ENCODE measurements around the gene AQP6.
A peak's percentile ranks its signal among the peaks of the same experiment; 100 is the strongest.

Gene AQP6

DNA sequence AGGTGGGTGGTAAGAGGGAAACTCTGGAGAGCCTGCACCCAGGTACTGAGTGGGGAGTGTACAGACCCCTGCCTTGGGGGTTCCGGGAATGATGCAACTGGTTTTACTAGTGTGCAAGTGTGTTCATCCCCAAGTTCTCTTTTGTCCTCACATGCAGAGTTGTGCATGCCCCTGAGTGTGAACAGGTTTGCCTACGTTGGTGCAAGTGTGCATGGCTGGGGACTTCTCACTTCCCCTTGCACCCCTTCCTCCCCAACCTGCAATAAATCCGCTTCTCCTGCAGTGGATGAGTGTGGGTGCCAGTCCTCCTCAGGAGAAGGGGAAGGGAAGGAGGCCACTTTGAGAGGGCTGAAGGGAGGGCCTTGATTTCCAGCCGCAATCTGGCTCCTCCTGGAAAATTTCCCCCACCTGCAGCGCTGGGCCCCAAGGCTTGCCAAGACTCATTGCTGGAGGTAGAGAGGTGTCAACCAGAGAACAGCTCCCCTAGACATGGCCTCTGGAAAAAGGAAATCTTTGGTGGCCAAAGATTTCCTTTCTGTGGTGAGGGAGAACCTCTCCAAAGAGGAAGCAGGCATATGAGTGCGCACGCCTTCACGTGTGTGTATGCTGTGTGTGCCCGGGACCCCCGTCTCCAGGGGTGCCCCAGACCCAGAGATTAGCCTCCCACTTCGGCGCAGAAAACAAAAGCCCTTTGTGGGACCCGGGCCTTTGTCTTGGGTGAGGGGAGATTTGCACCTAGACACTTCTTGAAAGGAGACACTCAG is 16.7 kb upstream of the AQP6 start:
- DNase-seq (ENCODE audit: low read depth): no peak

DNA sequence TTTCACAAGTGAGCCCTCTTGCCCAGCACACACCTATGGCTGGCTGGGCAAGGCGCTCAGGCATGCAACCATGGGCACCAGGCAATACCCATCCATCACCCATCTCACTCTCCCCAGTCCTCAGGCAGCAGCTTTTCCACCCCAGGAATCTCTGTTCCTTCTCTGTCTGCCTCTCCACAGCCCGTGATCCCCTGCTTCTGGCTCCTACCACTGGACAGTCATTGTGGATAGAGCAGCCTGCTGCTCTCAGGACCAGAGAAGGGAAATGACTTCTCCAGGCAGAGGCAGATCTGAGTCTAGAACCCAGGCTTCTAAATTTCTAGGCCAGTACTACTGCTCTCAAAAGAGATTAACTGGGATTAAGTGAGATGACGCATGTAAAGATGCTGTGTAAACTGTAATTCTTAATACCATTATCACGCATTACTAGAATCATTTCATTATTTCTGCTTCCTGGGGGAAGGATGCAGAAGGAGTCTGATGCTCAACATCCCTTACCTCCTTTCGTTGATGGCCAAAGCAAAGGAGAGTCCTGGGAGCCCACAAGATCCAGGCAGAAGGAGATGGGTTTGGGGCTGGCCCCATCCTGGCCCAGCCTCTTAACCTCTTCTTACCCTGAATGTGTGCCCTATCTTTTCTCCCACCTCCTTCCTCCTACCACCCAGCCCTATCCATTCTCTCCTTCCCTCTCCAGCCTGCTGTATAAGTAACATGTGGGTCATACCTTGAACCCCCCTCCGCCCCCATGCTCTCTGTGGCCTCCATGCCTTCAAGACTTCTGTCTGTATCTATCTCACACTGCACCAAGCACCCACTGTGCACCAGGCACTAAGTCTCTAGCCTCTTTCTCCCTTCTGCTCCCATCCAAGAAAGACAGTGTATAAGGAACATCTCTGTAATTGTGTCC is 15.8 kb upstream of the AQP6 start:
- no peak for DNase-seq (ENCODE audit: low read depth)

DNA sequence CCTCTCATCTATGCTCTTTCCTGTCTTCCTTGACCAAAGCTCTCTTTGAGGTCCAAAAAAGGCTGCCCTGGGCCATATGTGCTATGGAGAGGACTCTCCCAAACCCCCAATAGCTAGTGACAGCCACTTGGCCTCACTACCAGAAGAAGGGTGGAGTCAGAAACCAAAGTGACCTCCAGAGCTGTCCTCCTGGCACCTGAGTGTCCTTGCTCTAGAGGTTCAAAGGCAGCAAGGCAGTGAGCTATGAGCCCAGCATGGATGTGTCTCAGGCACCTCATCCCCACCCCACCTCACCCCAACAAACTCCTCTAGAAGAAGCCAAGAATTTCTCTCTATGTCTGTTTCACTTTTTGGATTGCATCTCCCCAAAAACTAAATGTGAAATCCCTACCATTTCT is 15.2 kb upstream of the AQP6 start:
- DNase-seq (ENCODE audit: low read depth): no peak

DNA sequence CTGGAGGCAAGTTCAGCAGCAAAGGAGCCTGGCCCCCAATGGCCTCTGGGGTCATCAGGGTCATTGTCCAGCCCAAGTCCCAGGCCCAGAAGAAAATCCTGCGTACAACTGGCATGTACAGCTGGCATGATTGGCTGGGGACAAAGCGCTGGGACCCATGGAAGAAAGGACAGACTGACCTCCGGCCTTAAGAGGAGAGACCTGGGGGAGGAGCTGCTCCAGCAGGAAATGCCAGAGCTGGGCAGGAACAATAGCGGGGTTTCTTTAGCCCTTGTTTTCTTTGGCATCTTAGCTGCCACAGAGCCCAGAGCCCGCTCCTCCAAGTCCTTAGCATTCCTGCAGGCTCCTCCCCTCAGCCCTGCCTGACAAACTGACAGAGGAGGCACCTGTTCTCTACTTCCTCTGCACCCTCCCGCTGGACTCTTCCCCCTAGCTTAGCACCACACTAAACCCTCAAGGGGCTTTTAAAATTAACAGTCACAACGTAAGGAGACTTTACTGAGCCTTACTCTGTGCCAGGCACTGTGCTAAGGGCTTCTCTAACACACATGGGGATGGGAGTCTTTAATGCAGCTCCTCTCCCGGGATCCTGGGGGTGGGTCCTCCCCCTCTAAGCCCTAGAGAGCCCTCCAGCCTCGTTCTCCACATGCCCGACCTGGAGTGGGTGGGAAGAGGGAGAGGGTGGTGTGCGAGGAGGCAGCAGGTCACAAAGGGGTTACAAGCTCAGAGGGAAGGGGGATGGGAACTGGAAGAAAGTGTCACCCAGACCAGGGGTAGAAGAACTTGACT is 12.9 kb upstream of the AQP6 start:
- DNase-seq (ENCODE audit: low read depth): peak; percentile 64

DNA sequence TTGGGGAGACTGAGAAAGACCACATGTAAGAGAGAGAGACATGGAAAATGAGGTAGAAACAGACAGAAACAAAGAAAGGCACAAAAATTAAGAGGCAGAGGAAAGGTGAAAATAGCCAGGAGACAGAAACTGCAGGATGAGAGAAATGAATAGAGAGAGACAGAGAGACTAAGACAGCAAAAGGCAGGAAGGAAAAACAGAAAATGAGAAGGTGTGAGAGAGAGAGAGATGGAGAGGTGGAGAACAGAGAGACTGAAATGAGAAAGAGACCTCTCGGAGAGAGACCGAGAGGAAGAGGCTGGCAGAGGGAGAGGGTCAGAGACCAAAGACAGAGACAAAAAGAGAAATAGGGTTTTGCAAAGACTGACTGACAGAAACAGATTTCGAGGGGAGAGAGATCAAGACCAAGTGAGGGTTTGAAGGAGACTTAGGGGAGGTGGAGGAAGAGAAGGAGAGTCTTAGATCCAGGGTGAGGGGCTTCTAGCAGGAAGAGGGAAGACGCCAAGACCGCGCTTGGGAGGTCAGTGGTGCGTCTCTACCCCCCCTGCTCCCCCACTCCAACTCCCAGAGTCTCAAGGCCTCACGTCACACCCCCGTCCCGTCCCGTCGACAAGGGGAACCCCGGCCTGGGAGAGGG is 12.2 kb upstream of the AQP6 start:
- no peak for DNase-seq (ENCODE audit: low read depth)

DNA sequence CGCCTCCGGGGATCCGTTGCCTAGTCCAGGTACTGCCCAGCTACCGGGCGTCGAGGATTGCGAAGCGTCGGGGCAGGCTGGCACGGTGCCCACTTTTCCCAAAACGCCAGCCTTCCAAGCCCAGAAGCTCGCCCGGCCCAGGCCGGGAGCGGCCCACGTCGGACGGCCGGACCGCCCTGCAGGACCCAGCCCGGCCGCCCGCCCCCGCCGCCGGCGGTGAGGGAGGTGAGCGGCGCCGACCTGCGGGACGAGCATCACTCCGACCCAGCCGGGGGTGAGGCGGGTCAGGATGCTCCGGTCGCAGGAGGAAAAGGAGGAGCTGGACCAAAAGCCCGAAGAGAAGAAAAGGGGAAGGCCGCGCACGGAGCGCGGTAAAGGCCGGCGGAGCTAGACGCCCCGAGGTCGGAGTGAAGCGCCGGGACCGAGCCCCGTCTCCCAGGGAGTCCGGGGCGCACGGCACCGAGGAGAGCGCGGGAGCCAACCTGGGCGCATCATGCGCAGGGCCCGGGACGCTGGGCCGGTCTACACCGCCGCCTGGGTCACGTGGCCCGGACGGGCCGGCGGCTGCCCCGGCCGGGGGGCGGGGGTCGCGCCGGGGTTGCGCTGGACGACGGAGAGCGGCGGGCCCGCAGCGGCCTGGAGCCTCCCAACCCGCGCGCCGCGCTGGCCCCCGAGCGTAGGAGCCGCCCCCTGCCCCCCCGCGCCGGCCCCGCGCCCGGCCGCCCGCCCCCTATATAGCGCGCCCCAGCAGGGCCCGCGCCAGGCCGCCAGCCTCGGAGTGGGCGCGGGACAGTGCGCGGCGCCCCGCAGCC is 11.4 kb upstream of the AQP6 start, which contains the start of gene AQP5:
TSS of gene AQP5 (plus strand) at position 762 of the 812 bp plus-strand sequence. CDS start 146 bp downstream, outside the sequence.
- DNase-seq (ENCODE audit: low read depth): no peak

DNA sequence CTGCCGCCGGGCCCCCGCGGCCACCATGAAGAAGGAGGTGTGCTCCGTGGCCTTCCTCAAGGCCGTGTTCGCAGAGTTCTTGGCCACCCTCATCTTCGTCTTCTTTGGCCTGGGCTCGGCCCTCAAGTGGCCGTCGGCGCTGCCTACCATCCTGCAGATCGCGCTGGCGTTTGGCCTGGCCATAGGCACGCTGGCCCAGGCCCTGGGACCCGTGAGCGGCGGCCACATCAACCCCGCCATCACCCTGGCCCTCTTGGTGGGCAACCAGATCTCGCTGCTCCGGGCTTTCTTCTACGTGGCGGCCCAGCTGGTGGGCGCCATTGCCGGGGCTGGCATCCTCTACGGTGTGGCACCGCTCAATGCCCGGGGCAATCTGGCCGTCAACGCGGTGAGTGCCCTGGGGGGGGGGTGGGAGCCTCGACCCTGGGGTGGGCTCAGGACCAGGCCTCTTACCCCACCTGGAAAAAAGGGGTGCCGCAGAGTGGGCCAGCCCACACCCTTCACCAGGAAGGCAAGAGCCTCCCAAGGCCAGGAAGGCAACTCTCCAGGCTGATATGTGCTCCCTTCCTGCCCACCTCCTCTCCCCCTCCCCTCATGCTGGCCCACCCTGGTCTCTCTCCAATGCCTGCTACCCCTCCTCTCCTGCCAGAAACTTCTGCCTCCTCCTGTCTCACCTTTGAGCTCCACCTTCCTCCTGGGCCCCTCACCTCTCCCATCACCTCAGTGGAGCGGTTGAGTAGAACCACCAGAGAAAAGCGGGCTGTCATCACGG is 10.6 kb upstream of the AQP6 start:
- no peak for DNase-seq (ENCODE audit: low read depth)

DNA sequence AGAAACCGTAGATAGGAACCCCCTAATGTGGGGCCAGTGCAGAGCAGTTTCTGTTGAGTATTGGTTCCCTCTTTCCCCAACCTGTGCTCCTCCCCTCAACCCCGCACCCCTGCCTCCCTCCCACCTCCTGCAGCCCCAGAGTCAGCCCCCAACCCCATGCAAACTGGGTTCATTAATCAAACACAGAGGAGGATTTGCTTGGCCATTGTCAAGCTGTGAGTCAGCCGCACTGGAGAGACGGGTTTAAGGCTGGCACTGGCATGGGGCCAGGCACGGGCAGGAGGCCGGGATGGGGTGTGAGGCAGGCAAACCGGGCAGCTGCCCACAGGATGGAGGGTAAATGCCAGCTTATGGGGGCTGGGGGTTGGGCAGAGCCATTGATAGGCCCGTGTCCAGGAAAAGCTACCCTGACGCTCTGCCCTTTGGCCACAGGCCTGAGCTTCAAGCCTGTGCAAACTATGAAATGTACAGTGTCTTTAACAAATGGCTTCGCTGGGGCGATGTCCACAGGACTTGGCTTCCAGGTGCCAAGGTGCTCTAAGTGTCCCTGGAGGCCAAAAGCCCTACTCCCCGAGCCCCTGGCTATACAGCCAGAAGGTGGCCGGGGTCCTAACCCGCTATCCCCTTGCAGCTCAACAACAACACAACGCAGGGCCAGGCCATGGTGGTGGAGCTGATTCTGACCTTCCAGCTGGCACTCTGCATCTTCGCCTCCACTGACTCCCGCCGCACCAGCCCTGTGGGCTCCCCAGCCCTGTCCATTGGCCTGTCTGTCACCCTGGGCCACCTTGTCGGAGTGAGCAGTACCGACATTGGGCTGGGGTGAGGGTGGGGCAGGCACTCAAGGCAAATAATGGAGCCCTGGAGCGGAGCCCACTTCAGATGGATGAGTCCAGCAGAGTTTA is 9.6 kb upstream of the AQP6 start:
- peak; percentile 27 for DNase-seq (ENCODE audit: low read depth)

DNA sequence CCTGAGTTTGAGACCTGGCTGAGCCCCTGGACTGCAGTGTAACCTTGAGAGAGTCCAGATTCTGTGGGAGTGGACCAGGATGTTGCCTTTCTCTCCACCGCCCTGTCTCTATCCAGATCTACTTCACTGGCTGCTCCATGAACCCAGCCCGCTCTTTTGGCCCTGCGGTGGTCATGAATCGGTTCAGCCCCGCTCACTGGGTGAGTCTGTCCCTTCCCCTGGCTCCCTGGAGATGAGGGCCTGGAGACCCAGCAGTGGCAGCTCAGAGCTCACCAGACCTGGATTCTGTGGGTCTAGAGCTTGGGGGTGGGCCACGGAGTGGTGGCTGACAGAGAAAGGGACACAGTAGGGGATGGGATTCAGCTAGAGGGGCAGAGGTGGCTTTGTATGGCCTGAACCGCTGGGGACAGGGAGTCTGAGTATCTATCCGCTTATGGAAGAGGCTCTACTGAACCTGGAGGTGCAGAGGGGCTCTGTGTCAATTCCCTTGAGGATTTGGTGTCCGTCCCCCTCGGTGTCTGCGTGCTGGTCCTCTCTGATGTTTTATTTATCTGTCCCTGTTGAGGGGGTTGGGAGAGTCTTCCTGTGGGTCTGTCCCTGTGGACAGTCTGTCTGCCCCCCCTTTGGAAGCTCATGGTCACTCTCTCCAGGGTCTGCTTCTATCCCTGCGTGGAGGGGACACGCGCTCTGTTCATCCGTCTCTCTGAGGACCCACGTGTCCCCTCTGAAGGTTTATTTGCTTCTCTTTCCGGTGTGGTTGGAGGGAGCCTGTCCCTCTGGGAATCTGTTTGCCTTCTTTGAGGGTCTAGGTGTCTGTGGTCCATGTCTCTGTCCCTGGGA is 8.6 kb upstream of the AQP6 start:
- no peak for DNase-seq (ENCODE audit: low read depth)

DNA sequence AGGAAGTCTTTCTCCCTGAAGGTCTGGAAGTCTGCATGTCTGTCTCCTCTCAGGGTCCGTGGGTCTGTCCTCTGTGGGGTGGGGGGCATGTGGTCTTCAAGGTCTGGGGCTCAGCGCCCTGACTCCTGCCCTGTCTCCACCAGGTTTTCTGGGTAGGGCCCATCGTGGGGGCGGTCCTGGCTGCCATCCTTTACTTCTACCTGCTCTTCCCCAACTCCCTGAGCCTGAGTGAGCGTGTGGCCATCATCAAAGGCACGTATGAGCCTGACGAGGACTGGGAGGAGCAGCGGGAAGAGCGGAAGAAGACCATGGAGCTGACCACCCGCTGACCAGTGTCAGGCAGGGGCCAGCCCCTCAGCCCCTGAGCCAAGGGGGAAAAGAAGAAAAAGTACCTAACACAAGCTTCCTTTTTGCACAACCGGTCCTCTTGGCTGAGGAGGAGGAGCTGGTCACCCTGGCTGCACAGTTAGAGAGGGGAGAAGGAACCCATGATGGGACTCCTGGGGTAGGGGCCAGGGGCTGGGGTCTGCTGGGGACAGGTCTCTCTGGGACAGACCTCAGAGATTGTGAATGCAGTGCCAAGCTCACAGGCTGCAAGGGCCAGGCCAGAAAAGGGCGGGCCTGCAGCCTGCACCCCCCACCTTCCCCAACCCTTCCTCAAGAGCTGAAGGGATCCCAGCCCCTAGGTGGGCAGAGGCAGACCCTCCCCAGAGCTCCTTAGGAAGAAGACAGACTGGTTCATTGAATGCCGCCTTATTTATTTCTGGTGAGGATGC is 7.7 kb upstream of the AQP6 start:
- no peak for DNase-seq (ENCODE audit: low read depth)

DNA sequence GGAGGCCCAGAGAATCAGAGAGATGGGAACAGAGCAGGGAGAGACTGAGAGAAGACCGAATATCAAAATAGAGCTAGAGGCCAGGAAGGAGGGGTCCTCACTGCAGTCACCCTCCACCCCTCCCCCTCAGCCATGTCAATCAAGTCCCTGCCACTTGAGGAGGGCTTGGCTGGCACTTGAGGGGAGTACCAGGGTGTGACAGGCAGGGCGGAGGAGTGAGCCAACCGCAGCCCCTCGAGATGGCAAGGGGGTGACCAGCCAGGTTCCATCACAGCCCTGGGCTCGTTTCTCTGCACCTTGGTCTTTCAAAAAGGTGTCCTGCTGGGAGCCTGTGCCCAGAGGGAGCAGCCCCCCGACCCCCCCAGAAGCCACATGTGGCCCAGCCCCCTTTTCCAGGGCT is 6.9 kb upstream of the AQP6 start:
- DNase-seq (ENCODE audit: low read depth): no peak

DNA sequence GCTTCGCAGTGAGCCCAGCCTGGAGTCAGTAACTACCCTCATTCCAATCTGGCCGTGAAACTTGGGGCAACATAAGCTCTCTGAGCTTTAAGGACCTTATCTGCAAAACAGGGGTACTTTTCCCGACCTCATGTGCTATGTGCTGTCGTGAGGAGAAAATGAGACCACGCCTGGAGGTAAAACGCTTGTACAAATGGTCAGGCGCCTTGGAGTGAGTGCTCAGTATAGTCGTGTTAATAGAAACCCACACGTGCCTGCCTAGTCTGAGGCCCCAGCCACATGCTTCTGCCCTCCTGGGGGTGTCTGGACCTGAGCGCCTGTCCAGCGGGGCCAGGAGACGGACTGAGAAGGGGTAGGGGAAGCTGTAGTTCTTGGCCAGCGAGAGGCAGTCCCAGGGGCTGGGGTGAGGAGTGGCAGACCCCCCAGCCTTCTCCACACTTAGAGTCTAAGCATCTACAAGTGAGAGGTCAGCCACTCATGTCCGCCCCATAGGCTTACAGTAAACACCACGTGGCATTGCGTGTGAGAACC is 6.2 kb upstream of the AQP6 start:
- no peak for DNase-seq (ENCODE audit: low read depth)

DNA sequence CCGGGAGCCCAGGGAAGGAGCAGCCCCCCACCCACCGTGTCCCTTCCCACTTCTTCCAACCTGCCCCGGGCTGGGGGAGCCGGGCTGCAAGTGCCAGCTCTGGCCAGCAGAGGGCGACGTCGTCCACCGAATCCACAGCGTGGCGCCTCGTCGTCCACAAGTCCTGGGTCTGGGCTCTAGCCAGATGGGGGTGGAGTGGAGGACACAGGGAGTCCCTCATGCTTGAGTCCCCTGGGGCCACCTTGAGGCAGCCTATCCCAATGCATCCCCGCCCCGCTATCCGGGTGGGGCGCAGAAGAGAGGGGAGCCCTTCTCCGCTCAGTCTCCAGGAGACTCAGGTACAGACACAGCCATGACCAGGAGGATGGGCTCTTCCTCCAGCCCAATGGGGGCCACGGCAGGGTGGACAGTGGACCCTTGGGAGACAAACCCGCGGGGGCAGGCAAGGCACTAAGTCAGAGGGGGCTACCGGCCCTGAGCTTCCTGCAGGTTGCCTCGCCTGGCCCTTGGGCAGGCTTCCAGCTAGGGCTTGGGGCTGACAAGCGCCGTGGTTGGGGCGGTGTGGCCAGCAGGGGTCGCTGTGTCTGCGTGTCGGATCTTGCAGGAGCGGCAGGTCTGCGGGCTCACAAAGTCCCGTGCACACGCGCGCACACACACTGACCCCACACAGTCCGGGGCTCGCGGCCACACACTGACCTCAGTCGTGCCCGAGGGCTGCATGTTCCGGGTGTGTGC is 5.5 kb upstream of the AQP6 start:
- peak; percentile 81 for DNase-seq (ENCODE audit: low read depth)

DNA sequence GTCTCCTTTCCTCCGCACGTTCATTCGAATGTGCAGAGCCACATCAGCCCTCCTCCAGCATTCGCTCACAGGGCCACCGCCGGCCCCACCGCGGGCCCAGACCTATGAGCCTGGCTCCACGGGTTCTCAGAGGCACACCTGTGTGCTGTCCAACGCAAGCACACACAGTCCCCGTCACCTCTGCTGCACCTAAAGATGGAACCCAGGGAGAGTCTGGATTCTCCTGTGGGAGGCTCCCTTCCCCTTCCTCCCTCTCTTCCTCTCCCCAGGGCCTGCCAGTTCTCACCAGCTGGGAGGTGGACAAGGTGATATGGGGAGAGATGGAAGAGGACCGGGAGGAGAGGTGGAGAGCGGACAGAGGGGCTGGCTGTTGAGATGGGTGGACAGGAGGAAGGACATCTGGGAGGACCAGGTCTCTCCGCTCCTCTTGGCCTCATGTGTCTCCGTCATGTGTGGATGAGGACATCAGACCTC is 4.9 kb upstream of the AQP6 start:
- no peak for DNase-seq (ENCODE audit: low read depth)

DNA sequence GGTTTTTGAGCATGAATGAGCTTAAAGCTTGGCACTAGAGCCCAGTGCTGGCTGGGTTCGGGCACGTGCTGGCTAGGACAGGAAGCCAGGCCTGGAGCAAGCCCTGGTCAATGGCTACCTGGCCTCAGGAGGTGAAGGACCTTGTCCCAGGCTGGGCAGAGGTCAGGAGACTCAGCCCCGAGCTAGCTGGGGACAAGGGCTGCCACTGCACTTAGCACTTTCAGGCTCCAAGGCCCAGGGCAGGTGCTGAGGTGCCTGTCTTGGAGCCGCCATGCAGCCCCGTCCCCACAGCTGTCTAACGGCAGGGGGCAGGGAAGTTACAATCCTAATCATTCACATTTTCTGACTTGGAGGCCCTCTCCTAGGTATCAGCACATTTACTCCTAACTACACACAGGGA is 4.3 kb upstream of the AQP6 start:
- DNase-seq (ENCODE audit: low read depth): no peak

DNA sequence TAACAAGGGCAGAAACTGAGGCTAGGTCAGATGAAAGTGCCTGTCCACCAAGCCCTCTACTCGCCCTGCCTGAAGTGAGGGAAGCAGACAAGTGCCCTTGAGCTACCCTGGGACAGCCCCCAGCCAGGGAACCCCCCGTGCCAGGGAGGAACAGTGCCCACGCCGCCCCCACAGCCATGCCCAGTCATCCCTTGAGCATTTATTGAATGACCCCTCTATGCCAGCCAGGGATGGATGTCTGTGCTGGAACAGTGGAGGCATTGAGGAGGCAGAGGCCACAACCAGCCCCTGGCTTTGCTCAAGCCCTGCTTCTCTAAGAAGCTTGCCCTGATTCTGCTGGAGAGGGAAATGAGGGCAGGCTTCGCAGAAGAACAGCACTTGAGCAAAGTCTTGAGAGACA is 3.7 kb upstream of the AQP6 start:
- no peak for DNase-seq (ENCODE audit: low read depth)
